Adipocyte (in vitro differentiated cells): Measurements from ENCODE around the gene RBM17.

ENCODE experiments used
- DNase-seq: peaks from one replicate; pipeline ENCODE4 v3.0.0-alpha.2; 2015; ENCODE audit warnings: low read depth
- H3K27me3 ChIP-seq: replicated peaks from 2 replicates; pipeline ENCODE4 v1.7.0; 2013; ENCODE audit warnings: mild to moderate bottlenecking, low read length, moderate library complexity; ENCODE audit not compliant: control insufficient read depth, insufficient read depth
- H3K36me3 ChIP-seq: 2 replicates; pipeline ENCODE4 v1.7.0; 2013; ENCODE audit warnings: low read length, mild to moderate bottlenecking, moderate library complexity; ENCODE audit not compliant: control insufficient read depth, insufficient read depth, severe bottlenecking
- H3K4me1 ChIP-seq: 2 replicates; pipeline ENCODE4 v1.7.0; 2013; ENCODE audit warnings: mild to moderate bottlenecking, low read length, moderate library complexity; ENCODE audit not compliant: control insufficient read depth, insufficient read depth
- H3K4me3 ChIP-seq: 2 replicates; pipeline ENCODE4 v1.7.0; 2013; ENCODE audit warnings: mild to moderate bottlenecking, low read length, moderate library complexity
- H3K9ac ChIP-seq: 2 replicates; pipeline ENCODE4 v1.7.0; 2013; ENCODE audit warnings: mild to moderate bottlenecking, low read length, moderate library complexity
- H3K9me3 ChIP-seq: 2 replicates; pipeline ENCODE4 v1.7.0; 2013; ENCODE audit warnings: mild to moderate bottlenecking, low read length, moderate library complexity; ENCODE audit not compliant: control insufficient read depth

Gene RBM17

DNA sequence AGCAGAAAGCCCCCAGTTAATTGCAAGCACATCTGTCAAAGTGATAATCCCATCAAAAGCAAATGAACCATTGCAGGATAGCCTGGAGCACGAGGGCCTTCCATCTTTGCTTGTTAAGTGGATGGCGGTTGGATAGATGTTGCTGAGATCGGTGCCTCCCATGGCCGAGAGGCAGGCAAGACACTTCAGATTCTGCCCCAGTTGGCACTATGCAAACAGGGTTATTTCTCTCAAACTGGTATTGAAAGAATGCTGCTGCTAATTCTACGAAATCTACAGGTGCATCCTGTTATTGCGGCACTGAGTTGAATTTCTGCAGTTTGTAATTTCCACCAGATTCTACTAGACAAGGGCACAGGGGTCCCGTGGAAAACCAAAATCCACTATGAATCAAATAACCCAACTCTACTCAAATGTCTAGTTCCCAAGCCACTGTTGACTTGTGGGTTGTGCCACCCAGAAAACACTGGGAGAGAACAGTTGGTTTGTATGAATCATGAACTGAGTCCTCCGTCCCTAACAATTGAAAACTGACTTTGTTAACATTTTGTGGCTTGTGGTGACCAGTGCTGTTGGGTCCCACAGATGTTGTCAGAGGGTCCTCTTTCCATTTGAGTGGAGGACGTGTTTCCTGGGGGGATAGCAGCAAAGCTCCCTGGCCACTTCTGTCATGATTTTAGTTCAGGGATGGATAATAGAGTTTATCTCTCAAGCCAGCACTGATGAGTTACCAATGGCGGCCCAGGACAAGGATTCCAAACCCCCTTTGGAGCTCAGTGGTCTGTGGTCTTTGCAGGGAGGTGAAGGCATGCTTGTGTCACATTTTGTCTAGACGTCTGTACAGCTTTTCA is 19.5 kb upstream of the RBM17 start:
- no peaks in the 10 kb centered on the region for H3K9me3 ChIP-seq
- H3K4me3 ChIP-seq, result no peak overlapping the region

DNA sequence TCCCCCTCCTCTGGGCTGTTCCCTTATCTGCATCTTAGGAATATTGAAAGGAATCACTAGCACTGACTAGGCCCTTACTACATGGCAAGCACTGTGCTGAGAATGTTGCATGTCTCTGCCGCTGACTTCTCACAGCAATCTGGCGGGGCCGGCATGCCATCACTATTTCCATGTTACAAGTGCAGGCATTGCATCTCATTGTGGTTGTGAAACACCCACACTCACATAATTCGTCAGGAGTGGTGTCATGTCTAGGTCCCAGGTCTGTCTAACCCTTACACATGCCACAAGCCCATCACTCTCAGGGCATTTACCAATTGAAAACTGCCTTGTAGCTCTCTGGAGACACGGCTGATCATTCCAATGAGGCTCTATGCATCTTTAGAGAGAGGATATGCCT is 18.2 kb upstream of the RBM17 start:
- no peaks in the 10 kb centered on the region for H3K27me3 ChIP-seq
- no peak overlapping the region for H3K4me3 ChIP-seq
- H3K9ac ChIP-seq, result no peak overlapping the region
- no peaks in the 10 kb centered on the region for H3K9me3 ChIP-seq
- peaks cover 23% of the 10 kb centered on the region for H3K4me1 ChIP-seq
- no peak for DNase-seq
- H3K36me3 ChIP-seq, result no peaks in the 10 kb centered on the region

More for the DNA sequence above, 19.5 kb upstream of the RBM17 start:
- H3K27me3 ChIP-seq, result no peaks in the 10 kb centered on the region
- DNase-seq, result no peak
- H3K4me1 ChIP-seq, result peaks cover 24% of the 10 kb centered on the region
- no peaks in the 10 kb centered on the region for H3K36me3 ChIP-seq
- no peak overlapping the region for H3K9ac ChIP-seq

DNA sequence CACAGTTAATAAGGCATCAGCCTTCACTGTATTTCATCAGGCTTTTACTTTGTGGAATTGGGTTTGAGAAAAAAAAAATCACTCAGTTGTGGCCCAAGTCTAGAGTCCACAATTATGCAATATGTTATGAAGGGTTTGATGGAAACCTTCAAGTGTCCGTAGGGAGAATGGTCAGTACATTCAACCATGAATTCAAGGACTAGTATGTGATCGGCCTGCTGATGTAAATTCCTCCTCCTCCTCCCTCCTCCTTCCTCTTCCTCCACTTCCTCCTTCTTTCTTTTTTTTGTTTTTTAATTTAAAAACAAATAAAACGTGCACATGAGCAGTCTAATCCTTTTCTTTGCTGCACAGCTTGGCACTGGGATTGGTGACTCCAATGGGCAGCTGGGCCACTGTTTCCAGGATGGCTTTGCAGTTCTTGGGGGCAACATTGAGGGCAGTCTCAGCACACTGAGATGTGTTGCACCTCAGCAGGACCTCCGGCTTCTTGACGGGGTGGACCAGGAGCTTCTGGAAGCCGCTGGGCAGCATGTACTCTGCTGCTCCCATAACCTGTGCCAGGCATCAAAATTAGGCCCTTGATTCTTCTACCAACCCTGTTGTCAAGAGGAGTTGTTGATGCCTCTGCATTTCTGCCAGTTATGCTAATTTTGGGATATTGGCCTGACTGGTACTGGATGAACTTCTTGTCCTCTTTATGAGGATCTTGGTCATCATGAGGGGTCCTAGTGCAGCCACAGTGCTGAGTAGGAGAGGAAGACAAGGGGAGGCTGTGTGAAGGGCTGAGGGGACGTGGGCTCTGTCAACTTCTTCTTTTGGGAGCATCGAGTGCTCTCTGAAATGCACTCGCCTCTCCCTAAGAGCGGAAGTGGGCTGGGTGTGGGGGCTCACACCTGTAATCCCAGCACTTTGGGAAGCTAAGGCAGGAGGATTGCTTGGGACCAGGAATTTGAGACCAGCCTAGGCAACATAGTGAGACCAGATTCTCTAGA is 17.4 kb upstream of the RBM17 start:
- Histone ChIP-seq H3K4me3 (no peak overlapping the region), H3K36me3 (no peaks in the 10 kb centered on the region)

DNA sequence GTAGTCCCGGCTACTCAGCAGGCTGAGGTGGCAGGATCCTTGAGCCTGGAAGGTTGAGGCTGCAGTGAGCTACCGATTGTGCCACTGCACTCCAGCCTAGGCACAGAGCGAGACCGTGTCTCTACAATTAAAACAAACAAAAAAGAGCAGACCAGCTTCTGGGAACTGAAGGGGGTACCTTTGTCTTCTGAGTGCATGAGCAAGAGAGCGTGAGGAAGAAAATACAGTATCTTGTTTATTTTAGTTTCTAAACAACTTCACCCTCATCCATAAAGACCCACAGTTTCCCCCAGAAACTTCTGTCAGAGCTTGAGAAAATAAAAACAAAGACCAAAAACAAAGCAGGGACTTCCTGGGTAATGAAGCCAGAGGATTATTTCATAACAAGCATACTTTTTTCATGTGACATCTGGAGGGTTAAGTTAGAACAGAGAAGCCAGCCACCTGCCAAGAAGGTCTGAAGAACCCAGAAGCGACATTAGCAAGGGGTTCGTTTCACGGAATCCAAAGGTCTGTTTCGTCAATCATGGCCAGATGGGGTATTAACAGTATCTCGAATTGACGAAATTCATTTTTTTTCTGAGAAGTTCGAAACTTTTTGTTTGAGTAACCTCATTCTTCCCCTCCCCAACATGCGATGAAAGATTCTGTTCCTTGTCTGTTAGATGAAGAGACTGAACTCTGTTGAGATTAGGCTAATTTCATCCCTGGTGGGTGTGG is 16.5 kb upstream of the RBM17 start:
- Histone ChIP-seq H3K9me3 (no peaks in the 10 kb centered on the region), H3K4me3 (no peak overlapping the region), H3K36me3 (no peaks in the 10 kb centered on the region), H3K27me3 (peaks cover 10% of the 10 kb centered on the region), H3K9ac (peak overlapping the region; percentile 1), H3K4me1 (peaks cover 15% of the 10 kb centered on the region)
- no peak for DNase-seq

More for the DNA sequence above, 17.4 kb upstream of the RBM17 start:
- Histone ChIP-seq H3K4me1 (peaks cover 15% of the 10 kb centered on the region), H3K9me3 (no peaks in the 10 kb centered on the region), H3K9ac (no peak overlapping the region), H3K27me3 (peaks cover 3% of the 10 kb centered on the region)
- DNase-seq, result no peak

DNA sequence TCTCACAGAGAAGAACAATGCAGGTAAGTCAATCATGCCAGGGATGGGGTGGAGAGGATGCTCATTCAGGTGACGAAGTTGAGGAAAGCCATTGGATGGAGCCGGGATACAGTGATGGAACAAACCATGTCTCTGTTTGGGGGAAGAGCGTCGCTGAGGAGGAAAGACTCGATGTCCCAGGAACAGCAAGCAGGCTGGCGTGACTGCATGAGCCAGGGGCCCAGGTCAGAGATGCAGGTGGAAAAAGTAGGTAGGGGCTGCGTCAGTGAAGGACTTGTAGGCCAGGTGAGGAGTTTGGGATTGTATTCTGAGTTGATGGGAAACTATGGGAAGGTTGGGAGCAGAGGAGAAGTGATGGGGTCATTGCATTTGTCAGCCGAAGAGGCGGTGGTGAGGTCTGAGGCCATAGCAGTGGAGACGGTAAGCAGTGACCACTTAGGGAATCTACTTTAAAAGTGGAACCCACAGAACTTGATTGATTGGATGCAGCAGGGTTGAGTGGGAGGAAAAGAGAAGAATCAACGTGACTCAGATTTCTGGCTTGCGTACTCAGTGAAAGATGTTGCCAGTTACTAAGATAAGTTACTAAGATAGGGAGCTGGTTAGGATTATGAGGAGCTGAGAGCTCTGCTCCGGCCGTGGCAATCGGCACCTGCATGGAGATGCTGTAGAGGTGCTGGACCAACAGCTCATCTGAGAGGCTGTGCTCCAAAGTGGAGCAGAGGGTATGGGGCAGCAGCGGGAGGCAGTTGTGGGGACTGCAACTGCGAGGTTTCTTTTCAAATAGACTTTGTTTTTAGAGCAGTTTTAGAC is 14.1 kb upstream of the RBM17 start:
- Histone ChIP-seq H3K4me1 (peaks cover 15% of the 10 kb centered on the region), H3K9me3 (no peaks in the 10 kb centered on the region), H3K4me3 (peak overlapping the region; percentile 65), H3K27me3 (peaks cover 16% of the 10 kb centered on the region), H3K36me3 (no peaks in the 10 kb centered on the region), H3K9ac (no peak overlapping the region)
- peak; percentile 42 for DNase-seq

DNA sequence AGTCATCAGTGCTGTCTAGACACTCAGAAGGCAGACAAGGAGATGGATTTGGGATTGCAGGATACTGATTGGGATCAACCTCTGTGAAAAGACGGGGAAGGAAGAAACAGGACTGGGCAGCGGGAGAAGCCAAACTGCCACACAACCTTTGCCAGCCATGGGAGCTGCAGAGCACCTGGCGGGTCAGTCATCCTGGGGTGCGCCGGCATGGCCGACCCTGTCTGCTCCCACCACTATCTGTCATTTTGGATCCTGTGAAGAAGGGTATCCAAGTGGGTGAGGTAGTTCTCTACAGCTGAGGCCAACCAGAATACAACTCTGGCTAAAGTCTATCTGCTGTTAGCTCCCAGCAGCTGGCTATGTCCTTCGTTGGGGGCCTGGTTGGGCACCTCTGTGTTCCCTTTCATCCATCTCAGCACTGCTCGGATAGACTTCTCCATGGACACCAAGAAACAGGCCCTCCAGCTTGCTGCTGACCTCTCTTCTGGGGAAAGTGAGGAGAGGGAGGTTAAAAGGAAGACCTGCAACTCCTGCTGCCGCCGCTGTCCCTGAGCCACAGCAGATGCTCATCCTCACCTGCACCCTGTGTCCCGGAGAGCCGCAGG is 11.7 kb upstream of the RBM17 start:
- H3K9me3 ChIP-seq, result no peaks in the 10 kb centered on the region
- H3K9ac ChIP-seq, result no peak overlapping the region

DNA sequence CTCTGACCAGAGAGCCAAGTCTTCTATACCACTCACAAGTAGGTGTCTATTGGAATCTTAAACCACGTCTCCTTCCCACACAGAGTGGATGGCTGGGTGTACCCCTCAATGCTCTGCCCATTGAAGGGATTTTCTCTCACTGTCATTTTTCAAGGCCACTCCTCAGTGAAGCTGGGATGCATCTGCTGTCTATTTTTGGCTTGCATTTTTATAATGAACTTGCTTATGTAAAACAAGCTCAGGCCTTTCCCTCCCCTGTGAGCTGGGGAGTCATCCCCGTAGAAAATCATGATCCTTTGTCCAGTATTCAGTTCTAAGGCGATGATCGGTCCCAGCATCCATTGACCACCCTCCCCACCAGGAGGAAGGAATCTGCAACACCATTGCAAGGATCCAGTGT is 9.8 kb upstream of the RBM17 start:
- Histone ChIP-seq H3K27me3 (peaks cover 19% of the 10 kb centered on the region), H3K9me3 (no peaks in the 10 kb centered on the region), H3K36me3 (no peaks in the 10 kb centered on the region), H3K4me3 (no peak overlapping the region), H3K9ac (no peak overlapping the region), H3K4me1 (peaks cover 17% of the 10 kb centered on the region)
- no peak for DNase-seq

More for the DNA sequence above, 11.7 kb upstream of the RBM17 start:
- DNase-seq, result no peak
- peaks cover 9% of the 10 kb centered on the region for H3K4me1 ChIP-seq
- H3K4me3 ChIP-seq, result no peak overlapping the region
- no peaks in the 10 kb centered on the region for H3K36me3 ChIP-seq
- peaks cover 19% of the 10 kb centered on the region for H3K27me3 ChIP-seq

DNA sequence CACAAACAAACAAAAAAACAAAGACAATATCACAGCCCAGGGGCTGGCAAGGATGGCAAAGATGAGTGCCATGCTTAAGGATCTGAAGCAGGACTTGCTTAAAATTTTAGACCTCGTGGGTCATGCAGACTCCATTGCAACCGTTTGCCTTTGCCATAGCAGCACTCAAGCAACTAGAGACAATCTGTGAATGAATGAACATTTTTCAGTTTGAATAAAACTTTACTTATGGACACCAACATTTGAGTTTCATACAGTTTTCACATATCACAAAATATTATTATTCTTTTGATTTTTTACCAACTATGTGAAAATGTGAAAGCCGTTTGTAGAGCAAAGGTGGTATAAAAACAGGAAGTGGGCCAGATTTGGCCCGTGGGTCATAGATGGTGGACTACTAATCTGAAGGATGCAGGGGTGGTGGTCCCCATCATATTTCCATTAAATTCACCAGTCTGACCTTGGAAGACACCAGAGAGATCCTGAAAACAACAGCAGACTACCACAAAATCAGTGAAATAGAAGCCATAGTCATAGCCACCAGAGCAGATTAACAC is 8.3 kb upstream of the RBM17 start:
- no peak overlapping the region for H3K4me3 ChIP-seq
- no peaks in the 10 kb centered on the region for H3K9me3 ChIP-seq
- no peak for DNase-seq
- no peak overlapping the region for H3K9ac ChIP-seq
- H3K4me1 ChIP-seq, result peaks cover 13% of the 10 kb centered on the region
- no peaks in the 10 kb centered on the region for H3K36me3 ChIP-seq
- peaks cover 19% of the 10 kb centered on the region for H3K27me3 ChIP-seq

DNA sequence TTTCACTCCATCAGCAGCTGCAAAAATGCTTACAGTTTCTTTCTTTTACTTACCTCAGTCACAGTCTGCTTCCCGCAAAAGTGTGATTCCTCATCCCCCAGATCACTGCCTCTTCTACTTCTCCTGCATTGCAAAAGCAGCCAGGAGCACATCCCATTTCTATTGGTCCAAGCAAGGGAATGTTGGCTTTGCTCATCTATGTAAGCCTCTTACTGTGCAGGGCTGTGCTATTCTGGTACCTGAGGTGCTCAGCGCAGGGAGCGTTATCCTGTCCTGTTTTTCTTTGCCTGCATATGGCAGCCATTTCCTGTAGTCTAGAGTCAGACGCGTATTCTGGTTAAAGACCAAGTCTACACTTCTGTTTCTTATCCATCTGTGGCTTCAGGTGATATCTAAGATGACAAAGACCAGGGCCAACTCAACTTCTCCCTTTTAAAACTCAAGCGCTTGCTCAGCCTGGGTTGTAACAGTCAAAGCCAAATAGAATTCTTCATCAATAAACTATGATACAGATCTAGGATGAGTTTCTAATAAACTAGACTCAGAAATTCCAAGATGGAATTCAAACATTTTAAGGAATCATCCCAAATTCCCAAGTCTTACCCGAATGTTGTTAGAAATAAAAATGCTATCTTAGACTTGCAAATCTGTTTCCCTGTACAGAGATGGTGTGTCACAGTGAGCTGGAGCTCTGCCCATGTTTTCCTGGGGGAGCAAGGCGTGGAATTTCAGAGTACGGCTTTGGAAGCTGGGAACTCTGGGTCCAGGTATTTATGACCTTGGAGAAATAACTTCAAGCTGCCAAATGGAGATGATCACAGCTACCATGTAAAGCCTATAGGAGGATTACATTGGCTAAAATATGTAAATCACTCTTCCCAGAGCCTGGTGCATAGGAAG is 6.1 kb upstream of the RBM17 start:
- Histone ChIP-seq H3K4me1 (peaks cover 17% of the 10 kb centered on the region), H3K36me3 (no peaks in the 10 kb centered on the region), H3K9ac (no peak overlapping the region), H3K4me3 (peak overlapping the region; percentile 2), H3K27me3 (peaks cover 5% of the 10 kb centered on the region), H3K9me3 (no peaks in the 10 kb centered on the region)
- DNase-seq, result no peak
